Transverse colon (tissue), 4 donors: ENCODE data around the gene TMEM161B. TPM values are rescaled to one million over a fixed set of nuclear protein-coding genes. Genes with fewer than 3 reads are reported as not detected.

Source experiments
- DNase-seq: peaks from one replicate; pipeline ENCODE4 v3.0.0-alpha.2; 2019
- H3K27ac ChIP-seq, 4 donors: fragments of 200-600 bp; sonication (generic); 2 replicates each; pipeline ENCODE4 v1.5.1; 2016 to 2018; ENCODE audit warnings: inconsistent platforms in 4 of 4
- H3K27me3 ChIP-seq: fragments of 200-600 bp; sonication (generic); 2 replicates; pipeline ENCODE4 v1.5.1; 2017; ENCODE audit warnings: inconsistent platforms
- H3K36me3 ChIP-seq, 4 donors: fragments of 200-600 bp; sonication (generic); 2 replicates each; pipeline ENCODE4 v1.5.1; 2017 to 2019; ENCODE audit warnings: inconsistent platforms in 4 of 4
- H3K4me1 ChIP-seq, 4 donors: fragments of 200-600 bp; sonication (generic); 2 replicates each; pipeline ENCODE4 v1.5.1; 2017 to 2020; ENCODE audit warnings: inconsistent platforms in 4 of 4
- H3K4me3 ChIP-seq, 4 donors: fragments of 200-600 bp; sonication (generic); 1 replicate in 1 of 4; 2 replicates in 3 of 4; pipeline versions ENCODE4 v1.5.1 to v1.6.1; 2017 to 2019; ENCODE audit warnings: inconsistent platforms in 4 of 4
- H3K9me3 ChIP-seq, 2 donors: fragments of 200-600 bp; sonication (generic); 2 replicates each; pipeline ENCODE4 v1.5.1; 2017 to 2019; ENCODE audit warnings: inconsistent platforms in 2 of 2
- EP300 ChIP-seq: sonication (generic); formaldehyde crosslinking; IDR thresholded peaks from one replicate; pipeline ENCODE4 v1.6.1; 2017; ENCODE audit warnings: antibody characterized with exemption, low read depth
- POLR2A ChIP-seq: fragments of 450-650 bp; IDR thresholded peaks from one replicate; pipeline ENCODE4 v1.6.1; 2016; ENCODE audit warnings: antibody characterized with exemption, mild to moderate bottlenecking, moderate library complexity
- POLR2AphosphoS5 ChIP-seq, 3 donors: sonication (generic); formaldehyde crosslinking; IDR thresholded peaks; one replicate each; pipeline ENCODE4 v1.6.1; 2016; ENCODE audit warnings: antibody characterized with exemption in 3 of 3
- WGBS, 2 donors: methylation state at CpG; one replicate each; pipeline ENCODE4 v1.1.5; 2018; ENCODE audit warnings: low coverage in 1 of 2; 5-methylcytosine and 5-hydroxymethylcytosine counted together
- in situ Hi-C, 4 donors: fragments of 200-750 bp; cut with MboI; loops; one replicate each; pipeline versions ENCODE4 v1.15.0 to v1.15.1; 2017; ENCODE audit warnings: low sequenced_read_pairs in 3 of 4, low pct_ligation_motif_present in 1 of 4, low pct_unique_long_range_greater_than_20kb in 1 of 4
- intact Hi-C: fragments of 100-400 bp; cut with DNase I; formaldehyde crosslinking; loops from one replicate; pipeline ENCODE4 v1.15.1; 2023; ENCODE audit warnings: low total_unique reads
- total RNA-seq, 4 donors: library from RNA; depleted of rRNA; stranded (reverse); fragments of >200 nt; gene quantifications; one replicate each; pipeline ENCODE4 v1.1.0, GENCODE V29; 2016
- TF ChIP-seq, protein P1 (sequence below), 5 experiments: fragments of 200-600 bp in 3 of 5; fragments of 450-650 bp in 2 of 5; sonication (generic) in 3 of 5; IDR thresholded peaks; 1 replicate in 2 of 5; 2 replicates in 3 of 5; pipeline ENCODE4 v1.5.1; 2016 to 2017; ENCODE audit warnings: antibody characterized with exemption in 5 of 5, inconsistent platforms in 3 of 5, mild to moderate bottlenecking in 2 of 5, moderate library complexity in 1 of 5

TMEM161B gene
- total RNA-seq, 4 donors from 2014 or later, result 19.5 to 40.8 (median 27.0) TPM

DNA sequence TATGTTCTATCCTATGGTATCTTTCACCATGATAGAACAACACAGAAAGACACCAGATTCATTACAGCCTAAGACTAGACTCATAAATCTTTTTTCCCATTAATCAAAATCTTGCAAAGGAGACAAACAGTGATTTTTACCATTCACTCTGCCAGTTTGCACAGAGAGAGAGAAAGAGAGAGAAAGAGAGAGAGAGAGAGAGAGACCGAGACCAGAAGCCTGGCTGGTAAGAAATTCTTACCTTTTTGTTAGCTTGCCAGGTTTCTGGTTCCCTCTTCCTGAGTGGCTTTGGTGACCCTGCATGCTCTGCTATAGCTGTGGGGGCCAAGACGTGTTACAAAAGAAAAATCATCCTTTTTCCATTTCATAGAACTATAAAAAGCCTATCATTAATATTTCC, 18.6 kb downstream of the TMEM161B start:
- intact Hi-C loops, result no loop called here

DNA sequence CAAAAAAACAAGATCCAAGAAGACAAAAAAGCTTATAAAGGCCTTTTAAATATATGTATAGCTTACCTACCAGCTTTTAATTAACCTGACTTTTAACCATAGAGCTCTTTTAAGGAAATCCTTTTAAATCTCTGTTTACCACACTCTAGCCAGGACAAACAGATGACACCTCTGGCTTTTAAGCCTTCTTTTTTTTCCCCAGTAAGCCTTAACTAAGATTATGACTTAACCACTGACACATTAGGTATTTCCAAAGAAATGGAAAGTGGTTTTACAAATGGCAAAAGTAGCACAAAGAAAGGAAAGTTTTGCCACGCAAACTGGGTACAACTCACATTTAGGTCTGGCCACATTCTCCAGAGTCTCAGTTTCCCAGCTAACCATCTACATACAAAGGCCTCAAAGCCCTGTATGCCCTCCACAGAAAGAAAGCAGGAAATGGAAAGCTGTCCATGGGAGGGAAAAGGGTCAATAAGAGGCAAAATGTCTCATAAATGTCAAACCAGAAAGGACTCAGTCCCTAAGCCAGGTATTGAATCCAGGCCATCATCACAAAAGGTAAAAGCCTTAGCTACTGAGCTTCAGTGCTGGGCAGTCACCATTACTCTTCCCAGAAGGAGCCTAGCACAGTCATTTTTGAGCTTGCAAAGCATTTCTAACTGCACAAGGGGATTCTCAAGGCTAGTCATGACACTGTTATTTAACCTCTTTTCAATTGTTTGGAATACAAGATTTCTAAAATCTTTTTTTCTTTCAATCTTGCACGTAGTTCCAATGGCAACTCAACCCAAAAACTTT, 19.7 kb downstream of the TMEM161B start:
- in situ Hi-C loops, result no loop called here
- intact Hi-C loops, result no loop called here
- Histone ChIP-seq H3K27me3 (no peaks in the 10 kb centered on the region), H3K4me1 (peaks cover 0 to 27% (median 11%) of the 10 kb centered on the region in 4 donors), H3K9me3 (no peaks in the 10 kb centered on the region), H3K27ac (no peak overlapping the region), H3K4me3 (no peak overlapping the region), H3K36me3 (no peaks in the 10 kb centered on the region)
- no peak for DNase-seq
- 97 to 100% methylated on average over 2 of the region's 2 CpGs for WGBS, 2 donors
- TF ChIP-seq, protein P1, sequence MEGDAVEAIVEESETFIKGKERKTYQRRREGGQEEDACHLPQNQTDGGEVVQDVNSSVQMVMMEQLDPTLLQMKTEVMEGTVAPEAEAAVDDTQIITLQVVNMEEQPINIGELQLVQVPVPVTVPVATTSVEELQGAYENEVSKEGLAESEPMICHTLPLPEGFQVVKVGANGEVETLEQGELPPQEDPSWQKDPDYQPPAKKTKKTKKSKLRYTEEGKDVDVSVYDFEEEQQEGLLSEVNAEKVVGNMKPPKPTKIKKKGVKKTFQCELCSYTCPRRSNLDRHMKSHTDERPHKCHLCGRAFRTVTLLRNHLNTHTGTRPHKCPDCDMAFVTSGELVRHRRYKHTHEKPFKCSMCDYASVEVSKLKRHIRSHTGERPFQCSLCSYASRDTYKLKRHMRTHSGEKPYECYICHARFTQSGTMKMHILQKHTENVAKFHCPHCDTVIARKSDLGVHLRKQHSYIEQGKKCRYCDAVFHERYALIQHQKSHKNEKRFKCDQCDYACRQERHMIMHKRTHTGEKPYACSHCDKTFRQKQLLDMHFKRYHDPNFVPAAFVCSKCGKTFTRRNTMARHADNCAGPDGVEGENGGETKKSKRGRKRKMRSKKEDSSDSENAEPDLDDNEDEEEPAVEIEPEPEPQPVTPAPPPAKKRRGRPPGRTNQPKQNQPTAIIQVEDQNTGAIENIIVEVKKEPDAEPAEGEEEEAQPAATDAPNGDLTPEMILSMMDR (IDR thresholded peaks at IDR 0.05), result no peak
- TF ChIP-seq POLR2AphosphoS5 (IDR thresholded peaks at IDR 0.05) (no peak), POLR2A (no peak), EP300 (no peak)

More for the DNA sequence above, 18.6 kb downstream of the TMEM161B start:
- no peak overlapping the region for H3K4me3 ChIP-seq
- no peak overlapping the region for H3K27ac ChIP-seq
- no peaks in the 10 kb centered on the region for H3K36me3 ChIP-seq
- in situ Hi-C loops, result no loop called here
- H3K4me1 ChIP-seq, result peaks cover 0 to 22% (median 9%) of the 10 kb centered on the region in 4 donors
- no peaks in the 10 kb centered on the region for H3K9me3 ChIP-seq
- H3K27me3 ChIP-seq, result no peaks in the 10 kb centered on the region
- 95 to 100% methylated on average over 2 of the region's 2 CpGs for WGBS, 2 donors
- no peak for DNase-seq
- TF ChIP-seq POLR2A, result no peak
- TF ChIP-seq, protein P1 (IDR thresholded peaks at IDR 0.05), result no peak
- TF ChIP-seq EP300, result no peak
- no peak for TF ChIP-seq POLR2AphosphoS5 (IDR thresholded peaks at IDR 0.05)

DNA sequence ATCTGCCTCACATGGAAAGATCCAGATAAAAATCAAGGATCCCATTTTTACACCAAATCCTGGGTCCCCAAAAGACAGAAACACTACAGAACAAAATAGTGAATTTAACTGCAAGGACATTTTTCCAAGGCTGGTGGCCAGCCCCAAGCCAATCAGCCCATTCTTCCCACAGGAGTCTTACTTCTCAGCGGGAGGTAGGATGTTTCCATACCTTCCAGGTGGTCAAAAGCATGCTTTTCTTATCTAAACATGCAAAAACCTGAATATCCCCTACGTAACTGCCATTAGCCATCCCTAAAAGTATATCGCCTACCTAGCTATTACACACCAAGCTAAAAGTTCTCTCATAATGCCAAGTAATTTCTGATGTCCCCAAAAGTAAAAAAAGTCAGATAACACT, 20.6 kb downstream of the TMEM161B start:
- Histone ChIP-seq H3K9me3 (no peaks in the 10 kb centered on the region), H3K36me3 (no peaks in the 10 kb centered on the region), H3K4me3 (no peak overlapping the region), H3K27me3 (no peaks in the 10 kb centered on the region), H3K4me1 (peaks cover 0 to 31% (median 11%) of the 10 kb centered on the region in 4 donors), H3K27ac (no peak overlapping the region)
- in situ Hi-C loops (no loop called here), intact Hi-C loops (no loop called here)
- WGBS, 2 donors, result 96 to 100% methylated on average over 2 to 3 of the region's 3 CpGs
- DNase-seq, result no peak
- TF ChIP-seq, protein P1 (IDR thresholded peaks at IDR 0.05), result no peak

DNA sequence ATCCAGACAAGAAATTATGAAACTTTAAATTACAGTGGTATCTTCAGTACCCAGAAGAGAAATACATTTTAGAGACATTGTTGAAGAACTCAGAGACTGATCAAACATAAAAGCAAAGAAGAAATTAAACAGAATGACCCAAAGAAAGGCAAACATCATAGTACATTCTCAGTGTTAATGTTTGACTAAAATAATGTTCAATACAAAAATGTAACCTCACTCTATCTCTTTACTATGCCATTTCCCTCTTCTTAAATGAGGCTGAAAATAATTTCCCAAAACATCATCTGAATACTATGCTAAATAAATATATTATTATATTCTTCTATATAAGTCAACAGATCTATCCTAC, 22.8 kb downstream of the TMEM161B start:
- Histone ChIP-seq H3K9me3 (no peaks in the 10 kb centered on the region), H3K36me3 (no peaks in the 10 kb centered on the region), H3K27me3 (no peaks in the 10 kb centered on the region), H3K4me1 (peaks cover 0 to 31% (median 11%) of the 10 kb centered on the region in 4 donors), H3K27ac (no peak overlapping the region), H3K4me3 (no peak overlapping the region)
- intact Hi-C loops, result no loop called here
- DNase-seq, result no peak
- in situ Hi-C loops, result no loop called here
- TF ChIP-seq, protein P1 (IDR thresholded peaks at IDR 0.05), result no peak
- TF ChIP-seq POLR2A, result no peak
